Epithelial cell of proximal tubule (primary cell): ENCODE results near the gene CBFB. TPM values are rescaled to one million over a fixed set of nuclear protein-coding genes. Genes with fewer than 3 reads are reported as not detected.

Source experiments
- DNase-seq: peaks from one replicate; pipeline ENCODE4 v3.0.0-alpha.2; 2011; ENCODE audit warnings: low read depth
- H3K4me3 ChIP-seq: 2 replicates; pipeline ENCODE4 v1.5.1; 2011; ENCODE audit warnings: low read depth, mild to moderate bottlenecking, low read length
- CTCF ChIP-seq: conservative IDR thresholded peaks from 2 replicates; pipeline ENCODE4 v1.5.1; 2012; ENCODE audit warnings: low read depth, mild to moderate bottlenecking, low read length
- total RNA-seq: library from RNA; depleted of rRNA; stranded (reverse); fragments of >200 nt; gene quantifications from 2 replicates; pipeline ENCODE4 v1.2.3, GENCODE V29; 2015

Gene CBFB
- total RNA-seq, 1 donor from 2014 or later = 178 TPM

GRCh38 chr16:66996324-66996982 lies 32.5 kb upstream of the CBFB start:
- DNase-seq = peak; percentile 93
- no peak overlapping the region for H3K4me3 ChIP-seq

GRCh38 chr16:66996983-66997358 lies 32.0 kb upstream of the CBFB start:
- no peak for DNase-seq
- H3K4me3 ChIP-seq = no peak overlapping the region
- TF ChIP-seq CTCF = no peak

More at GRCh38 chr16:66996324-66996982, 32.5 kb upstream of the CBFB start:
- no peak for TF ChIP-seq CTCF

GRCh38 chr16:67000384-67001351 lies 28.3 kb upstream of the CBFB start:
- peak overlapping the region; percentile 43 for H3K4me3 ChIP-seq
- no peak for TF ChIP-seq CTCF

GRCh38 chr16:67001726-67002125 lies 27.2 kb upstream of the CBFB start:
- H3K4me3 ChIP-seq = no peak overlapping the region
- no peak for TF ChIP-seq CTCF
- DNase-seq = no peak

More at GRCh38 chr16:67000384-67001351, 28.3 kb upstream of the CBFB start:
- no peak for DNase-seq

- DNase-seq = no peak
- TF ChIP-seq CTCF = no peak
- H3K4me3 ChIP-seq = no peak overlapping the region
Measured at GRCh38 chr16:67006930-67007658, 21.9 kb upstream of the CBFB start.

GRCh38 chr16:67009158-67009557 lies 19.8 kb upstream of the CBFB start:
- H3K4me3 ChIP-seq = no peak overlapping the region
- DNase-seq = no peak
- TF ChIP-seq CTCF = no peak
